ENCODE data around the gene CRACDL.
"Not testable (repeated sequence)": the region's sequence is repeated elsewhere in the genome, so short reads cannot be mapped to it uniquely, and the experiment has no call there.

CRACDL gene

DNA sequence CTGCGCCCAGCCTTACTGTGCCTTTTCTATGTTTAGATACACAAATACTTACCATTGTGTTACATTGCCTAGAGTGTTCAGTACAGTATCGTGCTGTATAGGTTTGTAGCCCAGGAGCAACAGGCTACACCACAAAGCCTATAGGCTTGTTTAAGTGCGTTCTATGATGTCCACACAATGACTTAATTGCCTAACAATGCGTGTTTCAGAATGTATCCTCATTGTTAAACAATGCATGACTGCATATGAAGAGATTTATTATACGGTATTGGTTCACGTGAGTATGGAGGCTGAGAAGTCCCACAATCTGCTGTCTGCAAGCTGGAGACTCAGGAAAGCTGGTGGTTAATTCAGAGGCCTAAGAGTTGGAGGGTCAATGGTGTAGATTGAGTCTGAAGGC is 158.9 kb downstream of the CRACDL start:
- no peak for DNase-seq (ENCODE audit: low read depth in 3 of 3)

DNA sequence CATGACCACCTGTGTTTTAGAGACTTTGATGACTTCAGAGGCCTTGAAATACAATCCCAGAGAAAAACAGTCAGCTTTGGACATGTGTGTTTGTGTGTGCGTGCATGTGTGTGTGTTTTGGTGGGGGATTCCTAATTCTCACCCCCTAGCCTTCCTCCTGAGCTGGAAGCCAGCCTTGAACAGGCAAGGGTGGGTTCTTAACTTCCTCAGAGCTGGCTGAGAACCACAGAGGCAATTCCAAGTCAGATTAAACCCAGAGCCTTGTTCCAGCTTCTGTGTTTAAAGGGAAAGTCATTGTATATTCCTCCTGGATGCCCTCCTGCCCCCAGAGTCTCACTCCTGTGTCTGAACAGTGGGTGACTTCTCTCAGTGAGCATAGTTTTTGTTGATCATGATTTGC is 159.9 kb downstream of the CRACDL start:
- DNase-seq (ENCODE audit: low read depth in 3 of 3): no peak

DNA sequence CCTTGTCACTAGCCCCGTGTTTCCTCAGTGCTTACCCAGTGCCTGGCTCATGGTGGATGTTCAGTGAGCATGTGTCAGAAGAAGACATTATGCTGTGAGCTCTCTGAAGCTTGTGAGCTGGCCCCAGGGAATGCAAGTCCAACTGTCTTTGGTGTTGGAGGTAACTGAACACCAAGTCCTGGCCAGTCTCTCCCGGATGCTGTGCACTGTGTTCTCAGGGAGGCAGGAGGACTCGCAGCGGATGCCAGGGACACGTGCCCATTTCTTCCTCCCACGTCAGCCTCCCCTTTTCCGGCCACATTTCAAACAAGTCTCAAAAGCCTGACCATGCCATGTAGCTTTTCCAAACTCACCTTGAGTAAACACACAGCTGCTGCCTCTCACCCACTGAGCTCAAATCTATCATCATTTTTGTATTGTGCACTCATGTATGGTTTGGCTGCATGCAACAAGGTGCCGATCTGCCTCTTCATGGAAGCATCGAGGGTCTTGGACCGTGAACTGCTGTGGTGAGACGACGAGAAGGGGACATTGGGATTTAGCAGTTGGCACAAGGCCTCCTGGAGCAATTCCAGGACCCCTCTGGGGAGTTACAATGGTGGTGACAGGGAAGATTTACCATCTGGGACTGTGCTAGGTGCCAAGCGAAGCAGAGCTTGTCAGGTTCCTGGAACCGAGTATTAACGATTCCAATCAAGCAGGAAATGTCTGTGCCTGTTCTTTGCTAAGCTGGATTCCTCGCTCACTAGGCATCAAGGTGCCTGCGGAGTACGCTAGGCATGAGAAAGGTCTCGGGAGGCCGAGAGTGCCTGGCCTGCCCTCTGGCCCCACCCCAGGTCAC is 160.7 kb downstream of the CRACDL start:
- DNase-seq (ENCODE audit: low read depth in 3 of 3): no peak

DNA sequence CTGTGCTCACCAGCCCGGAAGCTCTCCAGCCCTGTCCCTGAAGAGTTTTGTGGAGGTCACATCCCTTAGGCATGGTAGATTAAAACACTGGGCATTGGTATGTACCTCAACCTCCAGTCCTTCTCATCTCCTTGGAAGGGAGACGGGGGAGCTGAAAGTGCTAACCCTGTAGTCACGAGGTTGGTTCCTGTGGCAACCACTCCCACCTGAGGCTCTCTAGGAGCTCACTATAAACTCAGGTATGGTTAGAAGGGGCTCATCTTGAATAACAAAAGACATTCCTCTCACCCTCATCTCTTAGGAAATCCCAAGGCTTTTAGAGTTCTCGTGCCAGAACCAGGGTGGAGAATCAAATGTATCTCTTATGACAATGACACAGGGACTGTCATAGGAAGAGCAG is 162.1 kb downstream of the CRACDL start:
- no peak for DNase-seq (ENCODE audit: low read depth in 3 of 3)

DNA sequence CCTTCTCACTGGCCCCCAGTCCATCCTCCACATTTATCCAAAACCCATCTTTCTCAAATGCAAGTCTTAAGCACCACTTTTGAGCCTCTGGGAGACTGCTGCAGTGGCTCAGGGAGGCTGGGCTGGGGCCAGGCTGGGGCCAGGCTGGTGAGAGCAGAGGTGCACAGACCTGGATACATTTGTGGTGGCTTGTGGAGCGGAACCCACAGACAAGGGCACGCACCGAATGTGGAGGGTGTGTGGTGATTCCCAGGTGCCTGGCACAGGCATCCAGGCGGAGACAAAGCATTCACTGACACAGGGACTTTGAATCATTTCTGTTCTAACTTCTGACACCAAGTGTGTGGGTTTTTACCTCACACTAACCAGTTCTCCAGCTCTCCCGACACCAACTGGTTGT is 162.9 kb downstream of the CRACDL start:
- no peak for DNase-seq (ENCODE audit: low read depth in 3 of 3)

DNA sequence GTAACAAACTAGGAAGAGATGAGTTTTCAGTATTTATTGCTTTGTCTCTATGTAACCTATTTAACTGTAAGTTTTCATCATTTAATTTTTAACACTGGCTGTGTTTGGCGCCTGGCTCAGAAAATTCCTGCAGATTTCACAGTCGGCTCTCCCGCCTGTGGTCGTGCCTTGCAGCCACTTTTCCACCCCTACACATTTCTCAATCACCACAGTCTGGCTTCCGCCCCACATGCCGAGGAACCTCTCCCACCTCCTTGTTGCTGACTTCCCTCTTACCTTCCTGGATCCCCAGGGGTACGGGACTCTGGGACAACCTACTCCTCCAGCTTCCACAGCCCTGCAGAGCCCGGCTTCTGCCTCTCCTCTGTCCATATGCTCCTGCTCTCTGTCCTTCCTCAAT is 163.5 kb downstream of the CRACDL start:
- no peak for DNase-seq (ENCODE audit: low read depth in 3 of 3)

DNA sequence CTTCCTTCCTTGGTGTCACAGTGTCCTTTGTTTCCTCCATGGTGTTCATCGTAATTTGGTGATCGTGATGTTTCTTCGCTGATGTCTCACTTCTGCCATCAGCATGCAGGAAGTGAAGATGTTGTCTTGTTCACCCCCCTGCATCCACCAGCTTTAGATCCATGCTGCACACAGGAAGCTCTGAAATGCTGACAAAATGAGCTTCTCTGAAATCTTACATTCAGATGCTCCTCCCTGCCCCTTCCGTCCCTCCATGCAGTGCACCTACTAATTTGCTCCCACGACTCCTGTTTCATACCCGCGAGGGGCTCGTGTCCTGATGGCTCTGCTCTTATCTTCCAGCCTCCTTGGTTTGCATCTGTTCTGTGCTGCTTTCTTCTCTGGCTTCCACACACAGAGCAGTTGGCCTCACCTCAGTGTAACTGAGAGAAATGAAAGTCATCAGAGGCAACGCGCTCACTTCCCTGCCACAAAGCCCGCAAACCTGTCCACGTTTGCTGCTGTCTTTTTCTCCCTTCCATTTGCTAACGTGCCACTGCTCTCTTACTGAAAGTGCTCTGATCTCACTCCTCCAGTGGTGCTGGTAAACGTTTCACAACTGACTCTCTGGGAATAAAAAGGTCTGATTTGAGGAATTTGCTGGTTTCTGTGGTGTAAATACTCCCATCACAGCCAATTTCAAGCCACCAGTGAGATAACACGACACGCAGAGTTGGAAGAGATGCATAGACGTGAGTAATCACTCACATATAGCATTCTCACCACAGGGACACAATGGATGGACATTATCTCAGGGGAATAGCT is 164.1 kb downstream of the CRACDL start:
- peak in 1 of 3 experiments; percentile 37 for DNase-seq (ENCODE audit: low read depth in 3 of 3)

DNA sequence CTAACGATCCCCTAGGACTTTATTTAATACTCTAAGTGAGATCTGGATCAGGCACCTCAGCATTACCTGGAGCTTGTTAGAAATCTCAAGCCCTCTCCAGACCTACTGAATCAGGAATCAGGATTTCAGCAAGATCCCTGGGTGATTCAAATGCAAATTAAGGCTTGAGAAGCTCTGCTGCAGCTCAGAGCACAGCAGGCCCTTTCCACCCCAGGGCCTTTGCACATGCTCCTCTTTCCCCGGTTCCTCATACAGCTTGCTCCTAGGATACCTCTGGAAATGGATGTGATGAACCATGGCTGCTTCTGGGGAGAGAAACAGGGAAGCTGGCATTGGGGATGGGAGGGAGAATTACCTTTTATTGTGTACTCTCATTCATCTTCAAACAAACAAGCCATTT is 164.8 kb downstream of the CRACDL start:
- no peak for DNase-seq (ENCODE audit: low read depth in 3 of 3)

DNA sequence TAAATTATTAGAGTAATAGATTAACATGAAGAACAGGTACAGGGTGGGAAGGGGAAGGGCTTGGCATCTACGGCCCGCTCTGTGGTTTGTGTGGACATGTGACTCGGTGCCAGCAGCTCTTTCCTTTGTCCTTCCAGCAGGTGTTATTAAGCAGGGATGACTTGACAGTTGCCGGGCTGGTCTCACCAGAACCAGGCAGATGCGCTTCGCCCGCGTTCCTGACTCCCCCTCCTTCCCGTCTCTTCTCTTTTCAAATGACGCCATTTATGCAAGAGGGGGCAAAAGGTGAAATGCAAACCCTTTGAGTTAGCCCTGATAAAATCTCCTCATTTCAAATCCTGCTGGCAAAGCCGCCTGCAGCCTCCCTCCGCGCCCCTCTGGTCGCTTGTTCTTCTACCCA is 166.2 kb downstream of the CRACDL start:
- DNase-seq (ENCODE audit: low read depth in 3 of 3): peak in 1 of 3 experiments; percentile 11

DNA sequence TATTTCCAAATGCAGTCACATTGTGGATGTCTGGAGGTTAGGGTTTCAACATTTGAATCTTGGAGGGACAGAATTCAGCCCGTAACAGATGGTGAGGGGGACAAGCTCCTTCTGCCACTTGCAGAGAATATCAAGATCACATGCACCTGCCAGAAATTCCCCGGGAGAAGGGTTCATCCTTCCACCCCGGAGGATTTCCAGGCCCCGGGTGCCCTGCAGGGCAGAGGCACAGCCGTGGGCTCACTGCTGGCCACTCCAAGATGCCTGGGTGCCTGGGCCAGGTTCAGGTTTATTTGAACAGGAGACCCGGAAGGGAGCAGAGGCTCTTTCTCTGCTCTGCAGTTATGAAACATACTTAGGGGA is 166.9 kb downstream of the CRACDL start:
- DNase-seq (ENCODE audit: low read depth in 3 of 3): no peak

DNA sequence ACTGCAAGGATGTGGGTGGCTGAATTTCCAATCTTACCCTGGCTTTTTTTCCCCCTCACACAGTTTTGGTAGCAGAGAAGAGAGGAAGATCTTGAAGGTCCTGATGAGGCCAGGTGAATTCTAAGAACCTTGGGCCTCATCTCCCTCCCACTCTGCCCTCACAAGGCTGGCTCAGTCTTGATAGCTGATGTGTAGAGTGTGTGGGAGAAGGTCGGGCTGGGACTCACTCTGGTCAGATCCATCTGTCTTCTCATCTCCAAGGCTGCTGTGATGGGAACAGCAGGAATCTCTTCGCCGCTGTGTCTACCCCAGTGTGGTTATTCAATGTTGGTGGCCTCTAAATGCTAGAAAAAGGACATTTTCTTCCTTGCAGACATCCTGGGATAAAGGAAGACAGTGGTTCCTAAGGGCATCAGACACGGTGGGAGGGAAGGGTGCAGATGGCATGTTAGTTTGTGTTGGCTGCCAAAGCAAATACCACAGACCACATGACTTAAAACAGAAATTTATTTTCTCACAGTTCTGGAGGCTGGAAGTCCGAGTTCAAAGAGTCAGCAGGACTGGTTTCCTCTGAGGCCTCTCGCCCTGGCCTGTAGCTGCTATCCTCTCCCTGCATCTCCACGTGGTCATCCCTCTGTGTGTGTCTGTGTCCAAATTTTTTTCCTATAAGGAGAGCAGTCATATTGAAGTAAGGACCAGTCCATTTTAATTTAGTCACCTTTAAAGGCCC is 167.5 kb downstream of the CRACDL start:
- DNase-seq (ENCODE audit: low read depth in 3 of 3): peak in 1 of 3 experiments; percentile 13

DNA sequence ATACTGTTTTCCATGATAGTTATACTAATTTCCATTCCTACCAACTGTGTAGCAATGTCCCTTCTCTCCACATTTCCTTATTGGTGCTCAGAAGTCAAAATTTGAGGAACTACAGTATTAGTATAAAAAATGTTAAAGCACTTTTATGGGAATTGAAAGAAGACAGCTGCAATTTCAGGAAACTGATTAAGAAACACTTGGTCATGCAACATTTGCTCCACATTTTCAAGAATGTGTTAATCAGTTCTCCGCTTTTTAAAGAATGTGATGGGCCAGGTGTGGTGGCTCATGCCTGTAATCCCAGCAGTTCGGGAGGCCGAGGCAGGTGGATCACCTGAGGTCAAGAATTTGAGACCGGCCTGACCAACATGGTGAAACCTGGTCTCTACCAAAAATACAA is 171.5 kb downstream of the CRACDL start:
- no peak for DNase-seq (ENCODE audit: low read depth in 3 of 3)

DNA sequence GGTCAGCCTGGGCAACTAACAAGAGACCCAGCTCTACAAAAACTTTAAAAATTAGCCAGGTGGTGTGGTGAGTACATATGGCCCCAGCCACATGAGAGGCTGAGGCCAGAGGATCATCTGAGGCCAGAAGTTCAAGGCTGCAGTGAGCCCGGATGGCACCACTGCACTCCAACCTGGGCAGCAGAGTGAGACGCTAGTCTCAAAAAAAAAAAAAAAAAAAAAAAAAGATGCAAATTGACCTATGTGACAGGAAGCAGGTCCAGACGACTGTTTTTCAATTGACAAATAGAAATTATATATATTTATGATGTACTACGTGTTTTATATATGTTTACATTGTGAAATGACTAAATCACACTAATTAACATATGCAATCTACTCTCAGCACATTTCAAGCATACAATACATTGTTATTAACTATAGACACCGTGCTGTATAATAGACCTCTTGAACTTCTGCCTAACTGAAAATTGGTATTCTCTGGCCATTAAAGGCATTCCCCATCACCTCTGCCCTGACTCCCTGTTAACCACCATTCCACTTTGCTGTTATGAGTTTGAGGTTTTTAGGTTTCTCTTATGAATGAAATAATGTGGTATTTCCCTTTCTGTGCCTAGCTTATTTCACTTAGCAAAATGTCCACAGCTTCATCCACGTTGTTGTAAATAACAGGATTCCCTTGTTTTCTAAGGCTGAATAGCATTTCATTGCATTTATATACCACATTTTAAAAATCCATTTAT is 172.6 kb downstream of the CRACDL start:
- no peak for DNase-seq (ENCODE audit: low read depth in 3 of 3)

DNA sequence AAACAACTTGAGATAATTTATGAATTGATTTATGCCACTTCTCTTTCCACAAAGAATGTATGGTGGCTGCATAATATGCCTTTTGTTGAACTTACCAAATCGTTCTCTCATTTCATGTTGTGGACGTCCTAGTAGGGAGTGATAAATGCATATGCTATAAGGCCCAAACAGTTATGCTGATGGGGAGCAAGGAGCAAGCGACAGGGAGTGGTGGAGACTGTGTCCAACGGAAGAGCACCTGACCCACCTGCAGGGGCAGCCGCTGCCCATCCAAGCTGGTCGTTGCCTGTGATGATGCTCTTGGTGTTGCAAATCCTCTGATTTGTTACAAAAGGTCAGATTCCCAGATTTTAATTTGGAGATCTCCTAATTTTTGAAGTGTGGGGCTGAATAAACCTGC is 174.1 kb downstream of the CRACDL start:
- DNase-seq (ENCODE audit: low read depth in 3 of 3): no peak

DNA sequence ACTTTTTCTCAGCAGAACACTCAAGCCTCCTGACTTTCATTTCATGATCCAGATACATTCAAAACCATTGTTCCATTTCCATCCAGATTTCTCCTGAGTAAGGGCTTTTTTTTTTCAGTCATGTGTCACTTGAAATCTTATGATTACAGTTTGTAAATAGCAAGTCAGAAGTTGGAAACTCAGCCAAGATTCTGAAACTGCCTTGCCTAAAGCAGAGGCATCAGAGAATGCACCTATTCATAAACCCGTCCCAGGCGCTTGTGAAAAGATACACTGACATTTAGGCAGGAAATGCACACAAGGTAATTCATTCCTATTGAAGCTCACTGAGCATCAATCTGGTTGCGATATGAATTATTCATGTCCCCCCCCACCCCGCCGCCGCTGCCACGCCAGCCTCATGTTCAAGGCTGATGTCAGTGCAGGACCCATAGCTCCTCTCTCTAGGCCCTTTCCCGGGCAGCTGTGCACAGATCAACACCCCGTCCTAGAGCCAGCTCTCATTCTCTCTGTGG is 174.7 kb downstream of the CRACDL start:
- DNase-seq (ENCODE audit: low read depth in 3 of 3): peak; percentile 42 to 64 (median 53)

DNA sequence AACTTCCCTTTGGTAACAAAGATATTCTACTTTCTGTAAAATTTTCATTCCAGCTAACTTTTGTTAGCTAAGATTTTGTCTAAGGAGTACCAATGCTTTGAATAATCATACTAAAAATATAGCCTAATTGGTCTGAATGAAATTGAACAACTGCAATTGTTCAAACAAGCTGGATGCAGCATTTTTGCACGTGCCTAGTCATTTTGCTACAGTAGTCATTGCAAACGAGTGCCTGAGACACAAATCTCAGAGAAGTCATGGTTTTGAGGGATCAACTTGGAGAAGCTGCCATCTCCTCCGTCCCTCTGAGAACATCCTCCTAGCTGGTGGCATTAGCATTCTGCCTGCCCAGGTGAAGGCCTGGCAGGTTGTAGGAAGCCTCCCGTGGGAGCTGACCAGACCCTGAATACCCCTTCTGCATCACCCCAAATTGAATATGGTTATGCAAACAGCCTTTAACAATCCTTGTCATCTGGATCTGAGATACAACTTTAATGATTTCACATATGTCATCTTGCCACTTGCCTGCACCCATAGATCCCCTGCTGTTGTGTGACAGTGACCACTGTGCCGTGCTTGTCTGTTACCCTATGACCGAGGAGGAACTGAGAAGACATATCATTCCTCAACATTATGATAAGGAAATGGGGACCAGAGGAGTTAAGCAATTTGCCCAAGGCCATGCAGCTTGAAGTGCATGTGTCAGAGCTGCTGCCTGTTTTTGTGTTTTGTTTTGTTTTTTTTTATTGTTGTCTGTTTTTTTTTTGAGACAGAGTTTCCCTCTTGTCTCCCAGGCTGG is 176.0 kb downstream of the CRACDL start:
- DNase-seq (ENCODE audit: low read depth in 3 of 3): no peak

DNA sequence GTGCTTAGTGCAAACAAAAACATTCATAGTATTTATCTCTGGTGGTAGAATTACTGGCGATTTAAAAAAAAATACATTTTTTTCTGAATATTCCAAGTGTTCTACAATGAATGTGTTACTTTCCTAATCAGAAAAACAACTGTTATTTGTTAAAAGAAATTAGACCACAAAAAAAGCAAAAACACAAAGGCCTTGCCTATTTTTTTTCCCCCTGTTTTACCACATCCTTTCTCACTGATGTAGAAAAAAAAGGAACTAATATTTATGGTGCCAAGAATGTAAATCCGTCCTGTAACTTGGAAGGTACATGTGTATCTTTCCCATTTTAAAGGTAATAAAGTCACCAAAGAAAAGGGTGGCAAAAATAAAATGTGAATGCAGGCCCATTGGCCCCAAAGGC is 176.7 kb downstream of the CRACDL start:
- DNase-seq (ENCODE audit: low read depth in 3 of 3): no peak

DNA sequence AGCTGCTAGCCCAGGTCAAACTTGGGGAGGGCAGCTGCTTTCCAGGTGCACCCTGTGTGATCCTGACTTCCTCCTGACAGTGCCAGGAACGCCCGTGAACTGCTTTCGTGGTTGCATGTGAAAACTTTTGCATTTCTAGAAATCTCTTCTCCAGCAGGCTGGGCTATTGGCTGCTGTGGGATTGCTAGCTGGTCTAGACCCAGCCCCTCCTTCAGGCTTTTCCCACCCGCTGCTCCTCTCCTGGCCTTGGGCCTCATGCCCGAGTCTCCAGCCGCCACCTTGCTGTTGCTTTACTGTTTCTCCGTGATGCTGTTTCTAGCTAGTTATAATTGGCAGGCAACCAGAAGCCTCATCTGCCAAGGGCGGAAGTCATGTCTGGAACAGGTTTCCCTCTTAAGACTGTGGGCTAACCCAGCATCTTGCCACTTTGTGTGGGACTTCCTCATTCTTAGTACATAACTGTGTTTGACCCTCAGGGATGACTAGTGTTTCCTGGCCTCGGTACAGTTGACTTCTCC is 178.1 kb downstream of the CRACDL start:
- peak in 1 of 3 experiments; percentile 36 for DNase-seq (ENCODE audit: low read depth in 3 of 3)

DNA sequence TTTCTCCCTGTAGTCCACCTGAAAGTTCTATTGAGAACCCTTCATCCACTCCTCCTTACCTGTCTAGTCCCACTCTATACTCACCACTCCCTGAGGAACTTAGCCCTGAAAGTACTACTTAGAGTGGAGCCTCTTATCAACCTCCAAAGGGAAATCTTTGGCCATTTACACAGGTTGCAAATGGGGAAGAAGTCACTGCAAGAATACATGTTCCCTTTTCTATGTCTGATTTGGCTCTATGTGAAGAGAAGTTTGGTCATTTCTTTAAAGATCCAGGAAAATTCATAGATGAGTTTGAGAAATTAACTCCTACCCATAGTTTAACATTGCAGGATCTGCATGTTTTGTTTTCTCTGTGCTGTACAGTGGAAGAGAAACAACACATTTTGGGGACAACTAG is 182.2 kb downstream of the CRACDL start:
- DNase-seq (ENCODE audit: low read depth in 3 of 3): no peak

DNA sequence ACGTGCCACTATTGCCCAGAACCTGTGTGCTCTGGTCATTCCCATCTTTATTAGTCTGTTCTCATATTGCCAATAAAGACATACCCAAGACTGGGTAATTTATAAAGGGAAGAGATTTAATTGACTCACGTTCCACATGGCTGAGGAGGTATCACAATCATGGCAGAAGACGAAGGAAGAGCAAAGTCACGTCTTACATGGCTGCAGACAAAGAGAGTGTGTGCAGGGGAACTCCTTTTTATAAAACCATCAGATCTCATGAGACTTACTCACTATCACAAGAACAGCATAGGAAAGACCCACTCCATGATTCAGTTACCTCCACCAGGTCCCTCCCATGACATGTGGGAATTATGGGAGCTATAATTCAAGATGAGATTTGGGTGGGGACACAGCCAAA is 183.3 kb downstream of the CRACDL start:
- not testable (repeated sequence) for DNase-seq (ENCODE audit: low read depth in 3 of 3)
